ENCODE results near the gene CKB.

DNA sequence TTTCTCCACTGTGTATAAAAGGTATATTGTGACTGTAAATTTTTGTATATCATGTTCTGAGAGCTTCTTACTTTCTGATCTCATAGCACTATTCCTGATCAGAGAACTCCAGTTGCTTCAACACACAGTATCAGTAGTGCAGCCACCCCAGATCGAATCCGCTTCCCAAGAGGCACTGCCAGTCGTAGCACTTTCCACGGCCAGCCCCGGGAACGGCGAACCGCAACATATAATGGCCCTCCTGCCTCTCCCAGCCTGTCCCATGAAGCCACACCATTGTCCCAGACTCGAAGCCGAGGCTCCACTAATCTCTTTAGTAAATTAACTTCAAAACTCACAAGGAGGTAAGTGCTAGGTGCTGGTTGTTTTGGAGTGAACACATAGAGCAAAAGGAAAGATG lies 30.9 kb downstream of the CKB start:
- TF ChIP-seq, protein P1, sequence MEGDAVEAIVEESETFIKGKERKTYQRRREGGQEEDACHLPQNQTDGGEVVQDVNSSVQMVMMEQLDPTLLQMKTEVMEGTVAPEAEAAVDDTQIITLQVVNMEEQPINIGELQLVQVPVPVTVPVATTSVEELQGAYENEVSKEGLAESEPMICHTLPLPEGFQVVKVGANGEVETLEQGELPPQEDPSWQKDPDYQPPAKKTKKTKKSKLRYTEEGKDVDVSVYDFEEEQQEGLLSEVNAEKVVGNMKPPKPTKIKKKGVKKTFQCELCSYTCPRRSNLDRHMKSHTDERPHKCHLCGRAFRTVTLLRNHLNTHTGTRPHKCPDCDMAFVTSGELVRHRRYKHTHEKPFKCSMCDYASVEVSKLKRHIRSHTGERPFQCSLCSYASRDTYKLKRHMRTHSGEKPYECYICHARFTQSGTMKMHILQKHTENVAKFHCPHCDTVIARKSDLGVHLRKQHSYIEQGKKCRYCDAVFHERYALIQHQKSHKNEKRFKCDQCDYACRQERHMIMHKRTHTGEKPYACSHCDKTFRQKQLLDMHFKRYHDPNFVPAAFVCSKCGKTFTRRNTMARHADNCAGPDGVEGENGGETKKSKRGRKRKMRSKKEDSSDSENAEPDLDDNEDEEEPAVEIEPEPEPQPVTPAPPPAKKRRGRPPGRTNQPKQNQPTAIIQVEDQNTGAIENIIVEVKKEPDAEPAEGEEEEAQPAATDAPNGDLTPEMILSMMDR (IDR thresholded peaks at IDR 0.05 in 8 of 11, conservative IDR thresholded peaks at IDR 0.05 in 3 of 11), result no peak
- TF ChIP-seq POLR2A (IDR thresholded peaks at IDR 0.05), result no peak
